Testis (tissue), 2 donors: ENCODE measurements around the gene GUCY1A2.

ENCODE experiments used
- POLR2A ChIP-seq: fragments of 450-650 bp; IDR thresholded peaks from one replicate; pipeline ENCODE4 v1.6.1; 2017; ENCODE audit warnings: antibody characterized with exemption, mild to moderate bottlenecking, moderate library complexity
- TF ChIP-seq, protein P1 (sequence below), 3 experiments: fragments of 450-650 bp in 2 of 3; fragments of 200-600 bp in 1 of 3; sonication (generic) in 1 of 3; IDR thresholded peaks; one replicate each; pipeline ENCODE4 v1.5.1; 2016 to 2019; ENCODE audit warnings: antibody characterized with exemption in 3 of 3, mild to moderate bottlenecking in 2 of 3, moderate library complexity in 1 of 3

DNA sequence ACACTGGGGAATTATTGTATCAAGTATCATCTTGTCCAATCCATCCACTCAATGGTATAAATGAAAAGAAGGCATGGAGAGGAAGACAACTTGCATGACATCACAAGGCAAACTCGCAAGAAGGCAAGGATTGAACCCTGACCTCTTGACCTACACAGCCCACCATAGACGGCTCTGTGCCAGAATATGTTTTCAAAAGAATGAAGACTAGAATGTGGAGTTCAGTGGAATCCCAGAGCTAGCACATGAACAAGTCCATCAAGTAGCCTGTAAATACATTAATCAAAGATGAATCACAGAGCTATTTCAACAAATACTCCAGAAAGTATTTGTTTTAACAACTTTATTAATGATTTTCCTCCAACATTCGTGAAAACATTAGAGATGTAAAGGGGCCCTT, 189.7 kb downstream of the GUCY1A2 start:
- TF ChIP-seq, protein P1, sequence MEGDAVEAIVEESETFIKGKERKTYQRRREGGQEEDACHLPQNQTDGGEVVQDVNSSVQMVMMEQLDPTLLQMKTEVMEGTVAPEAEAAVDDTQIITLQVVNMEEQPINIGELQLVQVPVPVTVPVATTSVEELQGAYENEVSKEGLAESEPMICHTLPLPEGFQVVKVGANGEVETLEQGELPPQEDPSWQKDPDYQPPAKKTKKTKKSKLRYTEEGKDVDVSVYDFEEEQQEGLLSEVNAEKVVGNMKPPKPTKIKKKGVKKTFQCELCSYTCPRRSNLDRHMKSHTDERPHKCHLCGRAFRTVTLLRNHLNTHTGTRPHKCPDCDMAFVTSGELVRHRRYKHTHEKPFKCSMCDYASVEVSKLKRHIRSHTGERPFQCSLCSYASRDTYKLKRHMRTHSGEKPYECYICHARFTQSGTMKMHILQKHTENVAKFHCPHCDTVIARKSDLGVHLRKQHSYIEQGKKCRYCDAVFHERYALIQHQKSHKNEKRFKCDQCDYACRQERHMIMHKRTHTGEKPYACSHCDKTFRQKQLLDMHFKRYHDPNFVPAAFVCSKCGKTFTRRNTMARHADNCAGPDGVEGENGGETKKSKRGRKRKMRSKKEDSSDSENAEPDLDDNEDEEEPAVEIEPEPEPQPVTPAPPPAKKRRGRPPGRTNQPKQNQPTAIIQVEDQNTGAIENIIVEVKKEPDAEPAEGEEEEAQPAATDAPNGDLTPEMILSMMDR (IDR thresholded peaks at IDR 0.05), result no peak
- TF ChIP-seq POLR2A, result no peak
